NT2/D1 (cell line): ENCODE measurements around the gene ABLIM1.

ENCODE experiments used
- SUZ12 ChIP-seq: IDR thresholded peaks from 2 replicates; pipeline ENCODE4 v1.6.1; 2011; ENCODE audit not compliant: insufficient read length, insufficient read depth; ENCODE audit errors: extremely low read depth
- YY1 ChIP-seq: IDR thresholded peaks from 2 replicates; pipeline ENCODE4 v1.6.1; 2011; ENCODE audit not compliant: insufficient read length, insufficient read depth
- ZNF274 ChIP-seq: IDR thresholded peaks from 2 replicates; pipeline ENCODE4 v1.6.1; 2011; ENCODE audit warnings: mild to moderate bottlenecking, low read depth, low read length

DNA sequence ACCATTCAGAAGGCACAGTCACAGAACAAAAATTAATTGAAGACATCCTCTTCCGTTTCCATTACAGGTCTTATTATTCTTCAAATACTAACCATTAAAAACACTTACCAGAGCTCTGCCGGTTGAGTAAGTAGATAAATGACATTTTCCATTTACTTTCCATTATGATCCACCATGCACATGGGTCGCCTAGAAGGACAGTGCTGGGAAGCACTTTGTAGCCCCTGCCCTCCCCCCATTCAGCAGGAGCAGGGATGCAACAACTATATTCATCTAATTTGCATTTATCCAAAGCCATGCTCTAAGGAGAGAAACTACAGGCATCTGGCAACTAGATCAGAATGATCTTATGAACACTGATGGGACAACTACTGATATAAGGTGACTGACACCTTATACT, 177.0 kb downstream of the ABLIM1 start:
- no peak for TF ChIP-seq SUZ12
- no peak for TF ChIP-seq ZNF274
- TF ChIP-seq YY1 = no peak
